ENCODE measurements around the gene CMTM6. TPM values are rescaled to one million over a fixed set of nuclear protein-coding genes. Genes with fewer than 3 reads are reported as not detected.

CMTM6 gene
- total and polyA plus RNA-seq, 2 of the 13 experiments (the other 11 are each of a cell fraction or from before 2014, with no cell fraction given), result 25.6 to 55.7 TPM

DNA sequence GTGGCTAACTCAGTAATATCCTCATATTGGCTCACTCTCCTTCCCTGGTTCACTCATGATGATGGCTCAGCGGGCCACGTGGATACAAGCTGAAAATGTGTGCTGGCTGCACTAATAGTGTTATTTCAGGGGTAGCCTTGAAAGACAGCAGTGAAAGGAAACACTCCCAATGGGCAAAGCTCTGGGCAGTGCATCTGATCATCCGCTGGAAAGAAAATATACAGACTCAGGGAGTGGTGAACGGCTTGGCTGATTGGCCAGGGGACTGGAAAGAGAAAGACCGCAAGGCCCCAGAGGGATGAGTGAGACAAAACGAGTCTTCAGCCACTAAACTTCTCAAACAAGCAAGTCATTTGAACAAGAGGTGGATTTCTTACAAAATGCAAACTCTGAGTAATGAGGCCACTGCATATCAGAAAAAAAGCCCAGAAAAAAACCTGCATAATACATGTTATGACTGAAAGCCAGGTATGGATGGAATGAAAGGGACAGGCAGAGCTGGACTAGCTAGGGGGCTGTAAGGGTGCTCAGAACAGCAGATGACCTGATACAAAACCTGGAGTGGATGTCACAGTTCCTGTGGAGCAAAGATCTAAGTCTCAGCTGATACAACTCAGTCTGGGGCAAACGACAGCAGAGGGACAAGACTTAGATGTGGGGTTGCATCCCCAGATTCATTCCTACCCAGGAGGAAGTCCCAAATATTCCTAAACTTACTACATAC, 33.3 kb downstream of the CMTM6 start:
- Histone ChIP-seq H3K4me3 (replicated peaks in 1 of 3; ENCODE audit: insufficient read depth in 1 of 3, low read depth in 2 of 3, low read length in 3 of 3) (no peak overlapping the region), H3K9me3 (ENCODE audit: low read length) (no peaks in the 10 kb centered on the region), H2AFZ (ENCODE audit: low read length) (no peak overlapping the region), H3K36me3 (replicated peaks in 1 of 2; ENCODE audit: control insufficient read depth in 1 of 2, insufficient read depth in 2 of 2, low read length in 2 of 2) (peaks cover 1 to 7% of the 10 kb centered on the region in 2 experiments; a peak in 3 of 5 replicates), H3K27ac (ENCODE audit: extremely low read length, insufficient read depth, low read length) (no peak overlapping the region), H3K4me2 (ENCODE audit: low read depth, low read length) (no peak overlapping the region), H4K20me1 (ENCODE audit: insufficient read depth, low read length) (no peaks in the 10 kb centered on the region), H3K79me2 (ENCODE audit: insufficient read depth, low read length) (no peaks in the 10 kb centered on the region), H3K4me1 (ENCODE audit: insufficient read depth, low read length) (no peaks in the 10 kb centered on the region), H3K9ac (ENCODE audit: insufficient read depth, low read depth, low read length) (no peak overlapping the region), H3K27me3 (ENCODE audit: control insufficient read depth in 1 of 2, insufficient read depth in 2 of 2, low read length in 2 of 2) (no peaks in the 10 kb centered on the region)
- WGBS (ENCODE audit: low lambda C conversion rate), result 92% methylated on average over 7 of the region's 7 CpGs
- intact Hi-C loops (cut with micrococcal nuclease; ENCODE audit: unreplicated experiment) (no loop called here), in situ Hi-C loops (cut with HindIII; ENCODE audit: extremely low pct_ligation_motif_present, low pct_unique_long_range_greater_than_20kb) (no loop called here)
- FAIRE-seq (no peak), ATAC-seq (peak; percentile 40; the same call in 2 of the 3 replicates), DNase-seq (ENCODE audit: low spot score) (no peak)
- BruUV-seq (replicated peaks), result no TSS peak
- TF ChIP-seq, protein P1, sequence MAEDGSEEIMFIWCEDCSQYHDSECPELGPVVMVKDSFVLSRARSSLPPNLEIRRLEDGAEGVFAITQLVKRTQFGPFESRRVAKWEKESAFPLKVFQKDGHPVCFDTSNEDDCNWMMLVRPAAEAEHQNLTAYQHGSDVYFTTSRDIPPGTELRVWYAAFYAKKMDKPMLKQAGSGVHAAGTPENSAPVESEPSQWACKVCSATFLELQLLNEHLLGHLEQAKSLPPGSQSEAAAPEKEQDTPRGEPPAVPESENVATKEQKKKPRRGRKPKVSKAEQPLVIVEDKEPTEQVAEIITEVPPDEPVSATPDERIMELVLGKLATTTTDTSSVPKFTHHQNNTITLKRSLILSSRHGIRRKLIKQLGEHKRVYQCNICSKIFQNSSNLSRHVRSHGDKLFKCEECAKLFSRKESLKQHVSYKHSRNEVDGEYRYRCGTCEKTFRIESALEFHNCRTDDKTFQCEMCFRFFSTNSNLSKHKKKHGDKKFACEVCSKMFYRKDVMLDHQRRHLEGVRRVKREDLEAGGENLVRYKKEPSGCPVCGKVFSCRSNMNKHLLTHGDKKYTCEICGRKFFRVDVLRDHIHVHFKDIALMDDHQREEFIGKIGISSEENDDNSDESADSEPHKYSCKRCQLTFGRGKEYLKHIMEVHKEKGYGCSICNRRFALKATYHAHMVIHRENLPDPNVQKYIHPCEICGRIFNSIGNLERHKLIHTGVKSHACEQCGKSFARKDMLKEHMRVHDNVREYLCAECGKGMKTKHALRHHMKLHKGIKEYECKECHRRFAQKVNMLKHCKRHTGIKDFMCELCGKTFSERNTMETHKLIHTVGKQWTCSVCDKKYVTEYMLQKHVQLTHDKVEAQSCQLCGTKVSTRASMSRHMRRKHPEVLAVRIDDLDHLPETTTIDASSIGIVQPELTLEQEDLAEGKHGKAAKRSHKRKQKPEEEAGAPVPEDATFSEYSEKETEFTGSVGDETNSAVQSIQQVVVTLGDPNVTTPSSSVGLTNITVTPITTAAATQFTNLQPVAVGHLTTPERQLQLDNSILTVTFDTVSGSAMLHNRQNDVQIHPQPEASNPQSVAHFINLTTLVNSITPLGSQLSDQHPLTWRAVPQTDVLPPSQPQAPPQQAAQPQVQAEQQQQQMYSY (CRISPR knock-in tag; IDR thresholded peaks at IDR 0.05), result peak; percentile 35; the same call in 1 of the 2 replicates
- TF ChIP-seq SSRP1 (CRISPR knock-in tag; IDR thresholded peaks at IDR 0.05), result no peak
- CTCF ChIA-PET (ENCODE audit: low intra/inter-chr PET ratio, low total read pairs), result no interaction called here
- POLR2A ChIA-PET, result no interaction called here
